HEK293T (cell line): ENCODE measurements around the gene BMP2K.

ENCODE experiments used
- CTCF ChIA-PET: fragments of 350-600 bp; formaldehyde crosslinking; extraction: SDS; loops from one replicate; lab custom pipeline; 2021; ENCODE audit warnings: antibody characterized with exemption, inconsistent platforms; lab: Yijun Ruan, JAX
- POLR2A ChIA-PET: fragments of 350-600 bp; formaldehyde crosslinking; extraction: SDS; loops from one replicate; lab custom pipeline; 2020; ENCODE audit warnings: antibody characterized with exemption, inconsistent platforms; lab: Yijun Ruan, JAX
- DNase-seq: peaks from one replicate; pipeline ENCODE4 v3.0.0; 2012; ENCODE audit warnings: mixed read lengths; ENCODE audit errors: extremely low spot score
- ARNT ChIP-seq: fragments of 450-650 bp; IDR thresholded peaks from 2 replicates; pipeline ENCODE4 v1.6.1; 2017; ENCODE audit warnings: mild to moderate bottlenecking
- BHLHE40 ChIP-seq: fragments of 450-650 bp; IDR thresholded peaks from 2 replicates; pipeline ENCODE4 v1.6.1; 2016; ENCODE audit warnings: mild to moderate bottlenecking, moderate library complexity, borderline replicate concordance
- CTBP1 ChIP-seq: fragments of 450-650 bp; IDR thresholded peaks from 2 replicates; pipeline ENCODE4 v1.6.1; 2016; ENCODE audit warnings: borderline replicate concordance
- ELF4 ChIP-seq: fragments of 450-650 bp; IDR thresholded peaks from 2 replicates; pipeline ENCODE4 v1.6.1; 2017; ENCODE audit warnings: antibody characterized with exemption
- FOXA1 ChIP-seq: fragments of 450-650 bp; IDR thresholded peaks from 2 replicates; pipeline ENCODE4 v1.6.1; 2016; ENCODE audit warnings: mild to moderate bottlenecking
- FOXK2 ChIP-seq: fragments of 450-650 bp; IDR thresholded peaks from 2 replicates; pipeline ENCODE4 v1.6.1; 2016; ENCODE audit warnings: mild to moderate bottlenecking
- FOXM1 ChIP-seq: fragments of 450-650 bp; IDR thresholded peaks from 2 replicates; pipeline ENCODE4 v1.6.1; 2017; ENCODE audit warnings: mild to moderate bottlenecking, borderline replicate concordance
- HDGF ChIP-seq: fragments of 450-650 bp; IDR thresholded peaks from 2 replicates; pipeline ENCODE4 v1.6.1; 2017; ENCODE audit warnings: antibody characterized with exemption, borderline replicate concordance
- L3MBTL2 ChIP-seq: fragments of 450-650 bp; conservative IDR thresholded peaks from 2 replicates; pipeline ENCODE4 v1.6.1; 2016; ENCODE audit warnings: mild to moderate bottlenecking
- LEF1 ChIP-seq: fragments of 450-650 bp; IDR thresholded peaks from 2 replicates; pipeline ENCODE4 v1.6.1; 2017; ENCODE audit warnings: mild to moderate bottlenecking, borderline replicate concordance
- NFRKB ChIP-seq: fragments of 450-650 bp; IDR thresholded peaks from 2 replicates; pipeline ENCODE4 v1.6.1; 2016; ENCODE audit warnings: mild to moderate bottlenecking, moderate library complexity
- PKNOX1 ChIP-seq: fragments of 450-650 bp; IDR thresholded peaks from 2 replicates; pipeline ENCODE4 v1.6.1; 2016
- SP1 ChIP-seq: fragments of 450-650 bp; IDR thresholded peaks from 2 replicates; pipeline ENCODE4 v1.6.1; 2017
- SUZ12 ChIP-seq: fragments of 450-650 bp; IDR thresholded peaks from 2 replicates; pipeline ENCODE4 v1.6.1; 2016; ENCODE audit warnings: mild to moderate bottlenecking
- TARDBP ChIP-seq: fragments of 450-650 bp; IDR thresholded peaks from 2 replicates; pipeline ENCODE4 v1.6.1; 2016
- ZNF384 ChIP-seq: fragments of 450-650 bp; IDR thresholded peaks from 2 replicates; pipeline ENCODE4 v1.6.1; 2016

The BMP2K gene

GRCh38 chr4:78944381-78944780 is 168.2 kb downstream of the BMP2K start:
- no peak for TF ChIP-seq CTBP1
- no peak for TF ChIP-seq SP1
- no peak for TF ChIP-seq TARDBP
- no peak for TF ChIP-seq NFRKB
- no peak for TF ChIP-seq FOXM1
- no peak for TF ChIP-seq PKNOX1
- TF ChIP-seq ELF4, result no peak
- ChIA-PET POLR2A (no interaction called here), CTCF (no interaction called here)
- DNase-seq, result no peak

GRCh38 chr4:78945651-78946179 is 169.6 kb downstream of the BMP2K start:
- POLR2A ChIA-PET, result no interaction called here
- DNase-seq, result no peak
- CTCF ChIA-PET, result no interaction called here
- TF ChIP-seq SP1, result no peak
- no peak for TF ChIP-seq ARNT
- TF ChIP-seq FOXA1, result no peak
- no peak for TF ChIP-seq FOXK2

GRCh38 chr4:78949735-78950134 is 173.6 kb downstream of the BMP2K start:
- no peak for DNase-seq
- no peak for TF ChIP-seq ZNF384
- TF ChIP-seq FOXA1, result no peak
- TF ChIP-seq PKNOX1, result no peak
- no peak for TF ChIP-seq HDGF
- no peak for TF ChIP-seq FOXM1
- no peak for TF ChIP-seq FOXK2
- no peak for TF ChIP-seq SUZ12
- TF ChIP-seq SP1, result no peak
- no peak for TF ChIP-seq L3MBTL2
- TF ChIP-seq BHLHE40, result no peak
- no peak for TF ChIP-seq ELF4
- no peak for TF ChIP-seq LEF1
- no peak for TF ChIP-seq ARNT
- no peak for TF ChIP-seq TARDBP
- no peak for TF ChIP-seq CTBP1
- no peak for TF ChIP-seq NFRKB
- ChIA-PET POLR2A (no interaction called here), CTCF (no interaction called here)

GRCh38 chr4:78951862-78952472 is 175.8 kb downstream of the BMP2K start:
- ChIA-PET POLR2A (interaction anchor here (0.5 kb wide), 1 partner anchor 744 kb away, joined by 3 read pairs; no protein-coding TSS in a partner anchor), CTCF (interaction anchor here (0.6 to 1.5 kb wide), 7 partner anchors 14 to 1385 kb away, joined by 3 to 4 read pairs (median 3); no protein-coding TSS in a partner anchor)
- TF ChIP-seq BHLHE40 (no peak), LEF1 (no peak)
- DNase-seq, result peak; percentile 46

GRCh38 chr4:78953231-78953630 is 177.1 kb downstream of the BMP2K start:
- CTCF ChIA-PET, result interaction anchor here (0.6 to 1.5 kb wide), 3 partner anchors 9 to 35 kb away, joined by 3 read pairs; no protein-coding TSS in a partner anchor
- no peak for DNase-seq
- POLR2A ChIA-PET, result no interaction called here
- TF ChIP-seq HDGF (no peak), PKNOX1 (no peak), TARDBP (no peak), SP1 (no peak), FOXK2 (no peak), L3MBTL2 (no peak), LEF1 (no peak), FOXA1 (no peak), ARNT (no peak), SUZ12 (no peak), ZNF384 (no peak), BHLHE40 (no peak), CTBP1 (no peak)

- DNase-seq, result peak; percentile 42
- ChIA-PET CTCF (interaction anchor here (0.6 to 0.8 kb wide), 3 partner anchors 8 to 1267 kb away, joined by 3 to 4 read pairs (median 3); no protein-coding TSS in a partner anchor), POLR2A (no interaction called here)
- TF ChIP-seq ARNT (no peak), TARDBP (no peak), PKNOX1 (no peak), L3MBTL2 (no peak), HDGF (no peak), BHLHE40 (no peak), SP1 (no peak), LEF1 (no peak), FOXK2 (no peak), FOXA1 (no peak), ELF4 (no peak), NFRKB (no peak), FOXM1 (no peak), ZNF384 (no peak), SUZ12 (no peak), CTBP1 (no peak)
These were observed 177.9 kb downstream of the BMP2K start for GRCh38 chr4:78953769-78954666.
